Subcutaneous abdominal adipose tissue (tissue), 5 donors: ENCODE results near the gene TCAF1.
A peak's percentile ranks its signal among the peaks of the same experiment; 100 is the strongest.
"Not testable (repeated sequence)": the region's sequence is repeated elsewhere in the genome, so short reads cannot be mapped to it uniquely, and the experiment has no call there.

Experiments
- H3K27ac ChIP-seq: one replicate; pipeline ENCODE4 v1.7.0; 2013; ENCODE audit warnings: low read depth, mild to moderate bottlenecking, inconsistent platforms, low read length, moderate library complexity
- H3K27me3 ChIP-seq, 5 donors: one replicate each; pipeline ENCODE4 v1.7.0; 2013; ENCODE audit warnings: low read length in 5 of 5, inconsistent platforms in 1 of 5; ENCODE audit not compliant: control insufficient read depth in 5 of 5, insufficient read depth in 4 of 5
- H3K36me3 ChIP-seq, 5 donors: one replicate each; pipeline ENCODE4 v1.7.0; 2013; ENCODE audit warnings: low read length in 5 of 5; ENCODE audit not compliant: control insufficient read depth in 5 of 5, insufficient read depth in 5 of 5
- H3K4me1 ChIP-seq, 5 donors: one replicate each; pipeline ENCODE4 v1.7.0; 2013; ENCODE audit warnings: low read length in 5 of 5, mild to moderate bottlenecking in 3 of 5, moderate library complexity in 1 of 5; ENCODE audit not compliant: control insufficient read depth in 5 of 5, insufficient read depth in 5 of 5
- H3K4me3 ChIP-seq, 5 donors: one replicate each; pipeline ENCODE4 v1.7.0; 2013; ENCODE audit warnings: low read length in 5 of 5, low read depth in 1 of 5
- H3K9ac ChIP-seq, 5 donors: one replicate each; pipeline ENCODE4 v1.7.0; 2013; ENCODE audit warnings: low read length in 5 of 5, mild to moderate bottlenecking in 4 of 5, moderate library complexity in 3 of 5
- H3K9me3 ChIP-seq, 5 donors: one replicate each; pipeline ENCODE4 v1.7.0; 2013; ENCODE audit warnings: low read length in 5 of 5; ENCODE audit not compliant: control insufficient read depth in 5 of 5
- donor health status: healthy.
- donor health status: healthy.
- donor health status: healthy.
- donor health status: healthy.
- donor health status: healthy.

TCAF1 gene

GRCh38 chr7:143873242-143873641, 28.7 kb downstream of the TCAF1 start:
- H3K27ac ChIP-seq, H3K4me1 ChIP-seq, H3K9ac ChIP-seq, H3K9me3 ChIP-seq, H3K27me3 ChIP-seq, H3K4me3 ChIP-seq: not testable (repeated sequence)
- peaks cover 6 to 23% (median 17%) of the 10 kb centered on the region in 5 donors for H3K36me3 ChIP-seq

DNA sequence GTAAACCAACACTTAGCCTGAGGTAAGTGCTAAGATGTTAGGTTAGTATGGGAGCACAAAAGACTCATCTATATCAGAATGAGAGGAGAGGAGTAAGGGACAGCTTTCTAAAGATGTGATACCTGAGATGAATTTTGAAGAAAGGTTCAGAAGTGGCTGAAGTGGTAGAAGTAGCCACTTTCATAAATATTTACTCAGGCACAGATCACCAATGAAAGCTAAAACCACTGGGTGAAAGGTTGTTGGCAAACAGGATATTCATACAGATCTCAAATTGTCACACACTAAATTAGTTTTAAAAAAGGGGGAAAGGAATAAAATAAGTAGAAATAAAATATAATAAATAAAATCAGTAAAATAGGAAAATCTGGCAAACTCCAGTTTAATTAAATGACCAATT, 30.4 kb downstream of the TCAF1 start:
- not testable (repeated sequence) for H3K4me3 ChIP-seq, H3K4me1 ChIP-seq, H3K27ac ChIP-seq, H3K27me3 ChIP-seq, H3K9ac ChIP-seq, H3K9me3 ChIP-seq
- peaks cover 6 to 18% (median 17%) of the 10 kb centered on the region in 5 donors for H3K36me3 ChIP-seq

DNA sequence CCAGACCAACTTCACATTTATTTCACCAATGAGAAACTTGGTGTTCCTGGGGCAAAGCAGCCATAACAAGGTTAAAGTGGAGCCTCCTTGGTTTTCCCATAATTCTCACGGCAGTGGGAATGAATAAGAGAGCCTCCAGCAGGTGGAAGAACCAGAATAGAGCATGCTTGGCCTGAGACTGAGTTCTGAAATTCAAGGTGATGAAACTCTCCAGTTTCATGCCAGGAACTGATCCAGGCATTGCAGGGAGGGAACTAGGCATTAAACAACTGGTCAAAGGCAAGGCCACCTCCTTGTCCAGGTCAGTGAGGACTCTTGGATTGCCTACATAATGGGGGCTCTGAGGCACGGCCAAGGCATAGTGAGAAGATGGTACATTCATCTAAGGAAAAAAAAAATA, 44.0 kb downstream of the TCAF1 start:
- H3K4me3 ChIP-seq, H3K9me3 ChIP-seq, H3K27ac ChIP-seq, H3K4me1 ChIP-seq, H3K36me3 ChIP-seq, H3K27me3 ChIP-seq, H3K9ac ChIP-seq: not testable (repeated sequence)

DNA sequence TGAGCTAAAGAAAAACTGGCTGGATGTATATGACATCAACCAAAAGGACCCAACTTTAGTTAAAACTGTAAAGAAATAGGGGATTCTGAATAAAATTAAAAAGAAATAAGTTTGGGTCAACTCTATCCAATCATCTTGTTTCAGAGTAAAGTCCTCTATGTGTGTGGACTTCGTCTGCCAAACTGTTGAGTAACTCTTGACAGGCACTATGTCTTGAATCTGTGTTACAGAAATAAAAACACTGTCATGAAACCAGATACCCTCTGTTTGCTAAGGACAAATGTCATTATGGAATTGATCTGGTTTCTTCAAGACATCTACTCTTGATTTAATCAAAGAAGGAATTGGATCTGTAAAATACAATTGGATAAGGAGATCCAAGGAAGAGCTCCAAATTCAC, 46.5 kb downstream of the TCAF1 start:
- H3K9ac ChIP-seq, H3K27me3 ChIP-seq, H3K27ac ChIP-seq, H3K4me3 ChIP-seq, H3K9me3 ChIP-seq, H3K36me3 ChIP-seq, H3K4me1 ChIP-seq: not testable (repeated sequence)

- no peak overlapping the region for H3K4me3 ChIP-seq
- no peak overlapping the region for H3K9ac ChIP-seq
- H3K4me1 ChIP-seq = no peaks in the 10 kb centered on the region
- H3K27ac ChIP-seq = no peak overlapping the region
- H3K27me3 ChIP-seq = no peaks in the 10 kb centered on the region
- peaks cover 0 to 7% (median 0%) of the 10 kb centered on the region in 5 donors for H3K9me3 ChIP-seq
- H3K36me3 ChIP-seq = peaks cover 0 to 6% (median 0%) of the 10 kb centered on the region in 5 donors
These were observed 51.3 kb downstream of the TCAF1 start for GRCh38 chr7:143850682-143851081.

GRCh38 chr7:143849785-143850479, 52.0 kb downstream of the TCAF1 start:
- Histone ChIP-seq H3K27ac (no peak overlapping the region), H3K4me3 (no peak overlapping the region), H3K9ac (no peak overlapping the region), H3K36me3 (peaks cover 0 to 6% (median 0%) of the 10 kb centered on the region in 5 donors), H3K9me3 (peaks cover 0 to 7% (median 0%) of the 10 kb centered on the region in 5 donors), H3K4me1 (no peaks in the 10 kb centered on the region), H3K27me3 (no peaks in the 10 kb centered on the region)

DNA sequence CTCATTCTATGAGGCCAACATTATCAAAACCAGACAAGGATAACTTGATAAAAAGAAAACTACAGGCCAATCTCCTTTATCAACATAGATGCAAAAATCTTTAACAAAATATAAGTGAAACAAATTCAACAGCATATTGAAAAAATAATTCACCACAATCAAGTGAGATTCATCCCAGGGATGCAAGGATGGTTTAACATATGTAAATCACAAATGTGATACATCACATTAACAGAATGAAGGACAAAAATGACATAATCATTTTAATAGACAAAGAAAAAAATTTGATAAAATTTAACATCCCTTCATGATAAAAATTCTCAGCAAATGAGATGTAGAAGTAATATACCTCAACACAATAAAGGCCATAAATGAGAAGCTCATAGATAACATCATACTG, 53.8 kb downstream of the TCAF1 start:
- H3K4me1 ChIP-seq = no peaks in the 10 kb centered on the region
- no peak overlapping the region for H3K9ac ChIP-seq
- no peaks in the 10 kb centered on the region for H3K27me3 ChIP-seq
- H3K9me3 ChIP-seq = peaks cover 0 to 7% (median 0%) of the 10 kb centered on the region in 5 donors
- H3K27ac ChIP-seq = no peak overlapping the region
- H3K4me3 ChIP-seq = no peak overlapping the region
- H3K36me3 ChIP-seq = peaks cover 0 to 6% (median 0%) of the 10 kb centered on the region in 5 donors

GRCh38 chr7:143846692-143847091, 55.3 kb downstream of the TCAF1 start:
- Histone ChIP-seq H3K4me1 (no peaks in the 10 kb centered on the region), H3K9me3 (peaks cover 0 to 7% (median 0%) of the 10 kb centered on the region in 5 donors), H3K36me3 (peaks cover 0 to 6% (median 0%) of the 10 kb centered on the region in 5 donors), H3K27me3 (no peaks in the 10 kb centered on the region), H3K27ac (no peak overlapping the region), H3K4me3 (no peak overlapping the region), H3K9ac (no peak overlapping the region)

DNA sequence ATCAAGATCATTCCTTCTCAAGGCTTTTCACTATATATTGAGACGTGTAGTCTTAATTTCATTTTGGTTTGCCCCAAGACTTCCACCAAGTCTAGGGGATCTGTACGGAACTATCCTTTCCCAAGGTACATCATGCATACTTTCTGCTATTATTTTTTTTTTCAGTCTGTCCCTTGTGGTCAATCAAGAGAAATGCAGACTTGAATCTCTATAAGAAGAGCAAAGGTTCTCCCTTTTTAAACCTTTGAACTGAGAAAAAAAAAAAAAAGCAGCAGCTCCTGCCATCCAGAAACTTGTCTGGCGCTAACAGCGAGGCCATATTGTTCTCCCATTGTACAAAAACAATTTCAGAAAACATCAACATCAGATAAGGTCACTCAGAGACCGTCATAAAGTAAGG, 60.3 kb downstream of the TCAF1 start:
- H3K9me3 ChIP-seq, H3K4me1 ChIP-seq, H3K27me3 ChIP-seq, H3K27ac ChIP-seq, H3K4me3 ChIP-seq, H3K9ac ChIP-seq, H3K36me3 ChIP-seq: not testable (repeated sequence)

- H3K9ac ChIP-seq, H3K4me1 ChIP-seq, H3K27me3 ChIP-seq, H3K4me3 ChIP-seq, H3K36me3 ChIP-seq, H3K27ac ChIP-seq, H3K9me3 ChIP-seq: not testable (repeated sequence)
These were observed 61.9 kb downstream of the TCAF1 start for GRCh38 chr7:143840062-143840461.

GRCh38 chr7:143837223-143837622, 64.8 kb downstream of the TCAF1 start:
- not testable (repeated sequence) for H3K27ac ChIP-seq, H3K9ac ChIP-seq, H3K27me3 ChIP-seq, H3K9me3 ChIP-seq, H3K36me3 ChIP-seq, H3K4me1 ChIP-seq
- H3K4me3 ChIP-seq = peak overlapping the region in 1 of 5 donors; percentile 34
